GM19351 (cell line): ENCODE data around the gene CCL14.
"Not testable (repeated sequence)": the region's sequence is repeated elsewhere in the genome, so short reads cannot be mapped to it uniquely, and the experiment has no call there.

ENCODE experiments used
- ATAC-seq: cut with Tn5 transposase; IDR thresholded peaks from one replicate; pipeline ENCODE4 v1.9.1; 2021; ENCODE audit warnings: mild to moderate bottlenecking, moderate library complexity; ENCODE audit not compliant: unreplicated experiment

The CCL14 gene

GRCh38 chr17:35943537-35943936, 43.0 kb downstream of the CCL14 start, which contains the start of gene LYZL6:
LYZL6 (minus strand) TSS chr17:35943713; CDS start chr17:35939356, 4,357 bp downstream.
- ATAC-seq, result no peak

DNA sequence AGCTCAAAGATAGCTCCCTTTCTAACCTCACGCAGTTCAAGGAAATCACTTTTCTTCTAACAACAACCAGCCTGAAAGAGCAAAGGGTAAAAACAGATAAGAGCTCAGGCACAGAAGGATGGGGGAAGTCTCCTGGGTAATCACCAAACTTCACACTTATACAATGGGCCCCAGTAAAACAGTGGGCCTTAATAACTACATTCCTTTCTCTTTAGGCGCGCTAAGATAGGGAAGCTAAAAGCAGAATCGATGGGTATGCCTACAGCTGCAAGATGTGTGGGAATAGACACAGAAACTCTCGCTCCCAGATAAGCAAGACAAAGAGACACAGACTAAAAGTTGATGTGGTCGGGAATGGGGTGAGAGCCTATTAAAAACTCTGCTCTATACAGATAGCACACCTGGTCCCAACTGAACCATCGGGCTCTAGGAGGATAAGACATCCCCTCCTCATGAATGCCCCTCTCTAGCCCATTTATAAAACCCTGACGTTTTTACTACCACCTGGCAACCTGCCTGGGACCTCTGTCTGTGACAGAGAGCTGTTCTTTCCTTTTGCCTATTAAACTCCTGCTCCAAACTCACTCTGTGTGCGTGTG, 43.8 kb downstream of the CCL14 start:
- no peak for ATAC-seq

DNA sequence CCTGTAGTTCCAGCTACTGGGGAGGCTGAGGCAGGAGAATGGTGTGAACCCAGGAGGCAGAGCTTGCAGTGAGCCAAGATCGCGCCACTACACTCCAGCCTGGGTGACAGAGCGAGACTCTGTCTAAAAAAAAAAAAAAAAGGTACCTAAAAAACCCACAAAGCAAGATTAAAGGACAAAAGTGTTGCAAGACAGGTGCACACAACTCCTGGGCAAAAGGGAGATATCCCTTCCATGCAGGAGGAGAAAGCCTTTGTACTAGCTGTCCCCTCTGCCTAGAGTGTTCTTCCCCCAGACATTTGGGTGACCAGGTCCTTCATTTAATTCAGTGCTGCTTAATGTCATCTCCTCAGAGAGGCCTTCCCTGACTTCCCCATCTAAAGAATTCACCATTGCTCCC, 48.0 kb downstream of the CCL14 start:
- ATAC-seq, result not testable (repeated sequence)

GRCh38 chr17:35936063-35936462, 50.5 kb downstream of the CCL14 start:
- ATAC-seq, result no peak

DNA sequence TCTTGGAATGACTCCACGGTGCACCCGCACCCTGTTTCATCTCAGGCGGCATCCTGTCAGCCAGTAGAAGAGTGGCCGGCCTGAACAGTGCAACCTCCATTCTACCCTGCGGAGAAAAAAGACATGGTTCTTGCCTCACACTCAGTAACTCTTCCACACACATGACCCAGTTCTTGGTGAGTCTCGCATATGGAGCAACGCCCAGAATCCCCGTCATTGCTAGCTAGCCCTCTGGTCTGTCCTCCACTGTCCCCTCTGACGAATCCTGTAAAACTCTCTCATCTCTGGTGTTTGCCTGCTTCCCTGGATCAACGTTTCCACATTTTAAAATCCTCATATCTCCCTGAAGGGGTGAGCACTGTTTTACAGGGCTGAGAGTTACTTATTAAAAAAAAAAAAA, 51.8 kb downstream of the CCL14 start:
- ATAC-seq, result no peak
